WTC11 (cell line): ENCODE measurements around the gene TCF21. TPM values are rescaled to one million over a fixed set of nuclear protein-coding genes. Genes with fewer than 3 reads are reported as not detected.

Experiments used
- ATAC-seq: fragments of 200-7000 bp; cut with Tn5 transposase; 2 replicates; pipeline ENCODE4 v1.10.0; 2021; ENCODE audit warnings: mild to moderate bottlenecking, moderate library complexity
- CTCF ChIA-PET: fragments of 300-600 bp; sonication (Branson Sonifier 250); formaldehyde crosslinking; loops from one replicate; lab custom pipeline; 2021; ENCODE audit warnings: antibody characterized with exemption; lab: Charles Lee
- POLR2A ChIA-PET: fragments of 350-600 bp; sonication (Branson Sonifier 250); formaldehyde crosslinking; loops from one replicate; lab custom pipeline; 2021; ENCODE audit warnings: antibody characterized with exemption; lab: Charles Lee
- DNase-seq: peaks from one replicate; pipeline ENCODE4 v3.0.0; 2021; ENCODE audit warnings: low spot score
- H3K27ac Mint-ChIP-seq: 2 replicates; pipeline ENCODE4 v1.8.0; 2021; ENCODE audit warnings: mixed read lengths
- H3K27me3 Mint-ChIP-seq: 2 replicates; pipeline ENCODE4 v1.8.0; 2021; ENCODE audit warnings: low read depth, mild to moderate bottlenecking, moderate library complexity, mixed read lengths
- H3K36me3 Mint-ChIP-seq: 2 replicates; pipeline ENCODE4 v1.8.0; 2021; ENCODE audit warnings: mixed read lengths
- H3K4me1 Mint-ChIP-seq: 2 replicates; pipeline ENCODE4 v1.8.0; 2022; ENCODE audit warnings: mixed read lengths
- H3K4me3 Mint-ChIP-seq: 2 replicates; pipeline ENCODE4 v1.8.0; 2021; ENCODE audit warnings: mild to moderate bottlenecking, moderate library complexity, mixed read lengths
- H3K9me3 Mint-ChIP-seq: 2 replicates; pipeline ENCODE4 v1.8.0; 2021; ENCODE audit warnings: mixed read lengths
- CREM ChIP-seq: sonication (generic); formaldehyde crosslinking; IDR thresholded peaks from 2 replicates; pipeline ENCODE4 v1.8.1; 2022; ENCODE audit warnings: mild to moderate bottlenecking, missing genetic modification reagents, moderate library complexity
- ESRRA ChIP-seq: sonication (generic); formaldehyde crosslinking; IDR thresholded peaks from 2 replicates; pipeline ENCODE4 v1.8.1; 2022; ENCODE audit warnings: mild to moderate bottlenecking, missing genetic modification reagents, borderline replicate concordance
- NR1H2 ChIP-seq: sonication (generic); formaldehyde crosslinking; IDR thresholded peaks from 2 replicates; pipeline ENCODE4 v1.9.0; 2021; ENCODE audit warnings: mild to moderate bottlenecking, moderate library complexity, missing genetic modification reagents
- TP53 ChIP-seq: sonication (generic); formaldehyde crosslinking; IDR thresholded peaks from 2 replicates; pipeline ENCODE4 v1.8.1; 2023; ENCODE audit warnings: mild to moderate bottlenecking, missing genetic modification reagents
- ZNF396 ChIP-seq: fragments of 250-450 bp; sonication (Bioruptor Pico); IDR thresholded peaks from 2 replicates; pipeline ENCODE4 v1.8.0; 2021; ENCODE audit warnings: mild to moderate bottlenecking, moderate library complexity, borderline replicate concordance
- ZNF416 ChIP-seq: fragments of 250-450 bp; sonication (Bioruptor Pico); IDR thresholded peaks from 2 replicates; pipeline ENCODE4 v1.9.0; 2021; ENCODE audit warnings: mild to moderate bottlenecking, inconsistent platforms
- ZNF423 ChIP-seq: fragments of 250-450 bp; sonication (Bioruptor Pico); IDR thresholded peaks from 2 replicates; pipeline ENCODE4 v2.1.2; 2022; ENCODE audit warnings: mild to moderate bottlenecking, moderate library complexity
- total RNA-seq: library from RNA; stranded (reverse); gene quantifications from 3 replicates; pipeline ENCODE4 v1.2.3, GENCODE V29; 2021
- TF ChIP-seq, protein P1 (sequence below): sonication (generic); formaldehyde crosslinking; IDR thresholded peaks from 2 replicates; pipeline ENCODE4 v1.8.0; 2022; ENCODE audit warnings: mild to moderate bottlenecking, missing genetic modification reagents
- TF ChIP-seq, protein P2 (sequence below): sonication (generic); formaldehyde crosslinking; conservative IDR thresholded peaks from 2 replicates; pipeline ENCODE4 v1.8.1; 2022; ENCODE audit warnings: mild to moderate bottlenecking, missing genetic modification reagents
- TF ChIP-seq, protein P3 (sequence below): sonication (generic); formaldehyde crosslinking; IDR thresholded peaks from 2 replicates; pipeline ENCODE4 v1.8.0; 2022; ENCODE audit warnings: mild to moderate bottlenecking, missing genetic modification reagents
- TF ChIP-seq, protein P4 (sequence below): sonication (generic); formaldehyde crosslinking; IDR thresholded peaks from 2 replicates; pipeline ENCODE4 v1.8.0; 2022; ENCODE audit warnings: missing genetic modification reagents
- TF ChIP-seq, protein P5 (sequence below): sonication (generic); formaldehyde crosslinking; IDR thresholded peaks from 2 replicates; pipeline ENCODE4 v1.8.1; 2022; ENCODE audit warnings: missing genetic modification reagents, borderline replicate concordance

The TCF21 gene
- total RNA-seq, 1 experiment from 2014 or later, result 0.22 TPM

DNA sequence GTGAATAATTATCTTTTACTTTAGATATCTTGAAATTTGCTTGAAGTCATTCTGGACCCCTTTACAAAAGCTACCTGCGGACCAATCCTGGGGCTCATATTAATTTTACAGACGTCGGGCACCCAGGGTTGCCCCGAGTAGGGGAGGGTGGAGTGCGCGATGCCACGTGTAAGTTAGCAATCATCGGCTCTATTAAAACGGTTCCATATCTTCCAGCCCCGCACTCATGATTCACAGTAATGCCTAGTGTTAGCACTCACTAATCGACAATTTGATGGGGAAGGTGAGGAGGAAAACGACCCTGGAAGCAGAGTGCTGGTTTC is 34.9 kb upstream of the TCF21 start:
- H3K4me3 Mint-ChIP-seq, result peak overlapping the region; percentile 87
- peaks cover 38% of the 10 kb centered on the region for H3K27me3 Mint-ChIP-seq
- H3K36me3 Mint-ChIP-seq, result no peaks in the 10 kb centered on the region
- ATAC-seq, result peak; percentile 15; the same call in 1 of the 2 replicates
- TF ChIP-seq ZNF396 (no peak), NR1H2 (CRISPR knock-in tag) (no peak)
- TF ChIP-seq, protein P1, sequence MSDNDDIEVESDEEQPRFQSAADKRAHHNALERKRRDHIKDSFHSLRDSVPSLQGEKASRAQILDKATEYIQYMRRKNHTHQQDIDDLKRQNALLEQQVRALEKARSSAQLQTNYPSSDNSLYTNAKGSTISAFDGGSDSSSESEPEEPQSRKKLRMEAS, result 0 out of 2 replicates have a peak, but pooled peaks have one; percentile 24
- POLR2A ChIA-PET, result no interaction called here
- no peak for DNase-seq
- no peak overlapping the region for H3K27ac Mint-ChIP-seq
- H3K4me1 Mint-ChIP-seq, result peaks cover 26% of the 10 kb centered on the region
- H3K9me3 Mint-ChIP-seq, result peaks cover 5% of the 10 kb centered on the region
- CTCF ChIA-PET, result interaction anchor here (0.9 to 2.1 kb wide), 5 partner anchors 16 to 285 kb away, joined by 3 to 15 read pairs (median 8); no protein-coding TSS in a partner anchor

DNA sequence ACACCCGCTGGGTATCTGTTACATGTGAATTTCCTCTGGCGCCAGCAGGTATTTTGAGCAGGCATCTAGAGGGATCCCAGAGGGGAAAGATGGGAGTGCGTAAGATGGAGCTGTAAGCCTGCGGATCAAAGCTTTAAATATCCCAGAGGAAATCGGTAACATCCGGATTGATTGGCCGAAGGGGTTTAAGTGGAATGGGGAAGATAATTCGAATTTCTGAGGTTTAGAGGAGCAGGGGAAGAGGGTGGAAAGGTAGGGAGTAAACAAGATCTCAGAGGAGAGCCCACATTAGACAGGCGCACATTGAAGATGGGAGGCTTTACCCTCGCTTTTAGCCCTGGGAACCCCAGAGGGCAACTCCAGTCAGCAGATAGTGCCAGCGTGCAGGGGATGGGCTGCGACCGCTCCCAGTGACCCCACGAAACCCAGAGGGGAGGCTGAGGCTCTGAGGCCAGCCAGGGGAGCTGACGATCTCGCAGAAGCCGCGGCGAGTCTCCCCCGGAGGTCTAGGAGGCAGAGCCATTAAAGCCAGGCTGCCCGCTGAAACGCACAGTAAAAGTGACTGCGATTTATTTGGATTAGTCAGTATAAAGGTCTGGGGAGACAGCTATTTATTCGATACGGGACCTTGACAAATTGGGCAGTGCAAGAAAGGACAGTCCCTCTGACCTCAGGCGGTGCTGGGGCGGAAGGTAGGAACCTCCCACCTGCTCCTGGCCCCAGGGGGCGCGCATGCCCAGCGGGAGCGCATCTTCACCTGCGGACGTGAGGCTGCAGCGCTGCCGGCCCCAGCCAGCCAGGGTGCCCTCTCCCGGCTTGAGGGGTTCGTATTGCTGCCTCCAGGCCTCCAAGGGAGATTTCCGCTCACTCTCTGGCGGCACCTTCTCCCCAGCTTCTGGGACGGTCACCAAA is 34.3 kb upstream of the TCF21 start:
- POLR2A ChIA-PET, result no interaction called here
- TF ChIP-seq CREM (CRISPR knock-in tag) (peak; percentile 66; the same call in 1 of the 2 replicates), TP53 (CRISPR knock-in tag) (0 out of 2 replicates have a peak, but pooled peaks have one; percentile 18), ESRRA (CRISPR knock-in tag) (no peak), ZNF416 (CRISPR knock-in tag) (no peak), ZNF423 (peak; percentile 91)
- TF ChIP-seq, protein P2, sequence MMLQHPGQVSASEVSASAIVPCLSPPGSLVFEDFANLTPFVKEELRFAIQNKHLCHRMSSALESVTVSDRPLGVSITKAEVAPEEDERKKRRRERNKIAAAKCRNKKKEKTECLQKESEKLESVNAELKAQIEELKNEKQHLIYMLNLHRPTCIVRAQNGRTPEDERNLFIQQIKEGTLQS (CRISPR knock-in tag), result no peak
- TF ChIP-seq, protein P3, sequence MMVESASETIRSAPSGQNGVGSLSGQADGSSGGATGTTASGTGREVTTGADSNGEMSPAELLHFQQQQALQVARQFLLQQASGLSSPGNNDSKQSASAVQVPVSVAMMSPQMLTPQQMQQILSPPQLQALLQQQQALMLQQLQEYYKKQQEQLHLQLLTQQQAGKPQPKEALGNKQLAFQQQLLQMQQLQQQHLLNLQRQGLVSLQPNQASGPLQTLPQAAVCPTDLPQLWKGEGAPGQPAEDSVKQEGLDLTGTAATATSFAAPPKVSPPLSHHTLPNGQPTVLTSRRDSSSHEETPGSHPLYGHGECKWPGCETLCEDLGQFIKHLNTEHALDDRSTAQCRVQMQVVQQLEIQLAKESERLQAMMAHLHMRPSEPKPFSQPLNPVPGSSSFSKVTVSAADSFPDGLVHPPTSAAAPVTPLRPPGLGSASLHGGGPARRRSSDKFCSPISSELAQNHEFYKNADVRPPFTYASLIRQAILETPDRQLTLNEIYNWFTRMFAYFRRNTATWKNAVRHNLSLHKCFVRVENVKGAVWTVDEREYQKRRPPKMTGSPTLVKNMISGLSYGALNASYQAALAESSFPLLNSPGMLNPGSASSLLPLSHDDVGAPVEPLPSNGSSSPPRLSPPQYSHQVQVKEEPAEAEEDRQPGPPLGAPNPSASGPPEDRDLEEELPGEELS, result 0 out of 2 replicates have a peak, but pooled peaks have one; percentile 35
- TF ChIP-seq, protein P4, sequence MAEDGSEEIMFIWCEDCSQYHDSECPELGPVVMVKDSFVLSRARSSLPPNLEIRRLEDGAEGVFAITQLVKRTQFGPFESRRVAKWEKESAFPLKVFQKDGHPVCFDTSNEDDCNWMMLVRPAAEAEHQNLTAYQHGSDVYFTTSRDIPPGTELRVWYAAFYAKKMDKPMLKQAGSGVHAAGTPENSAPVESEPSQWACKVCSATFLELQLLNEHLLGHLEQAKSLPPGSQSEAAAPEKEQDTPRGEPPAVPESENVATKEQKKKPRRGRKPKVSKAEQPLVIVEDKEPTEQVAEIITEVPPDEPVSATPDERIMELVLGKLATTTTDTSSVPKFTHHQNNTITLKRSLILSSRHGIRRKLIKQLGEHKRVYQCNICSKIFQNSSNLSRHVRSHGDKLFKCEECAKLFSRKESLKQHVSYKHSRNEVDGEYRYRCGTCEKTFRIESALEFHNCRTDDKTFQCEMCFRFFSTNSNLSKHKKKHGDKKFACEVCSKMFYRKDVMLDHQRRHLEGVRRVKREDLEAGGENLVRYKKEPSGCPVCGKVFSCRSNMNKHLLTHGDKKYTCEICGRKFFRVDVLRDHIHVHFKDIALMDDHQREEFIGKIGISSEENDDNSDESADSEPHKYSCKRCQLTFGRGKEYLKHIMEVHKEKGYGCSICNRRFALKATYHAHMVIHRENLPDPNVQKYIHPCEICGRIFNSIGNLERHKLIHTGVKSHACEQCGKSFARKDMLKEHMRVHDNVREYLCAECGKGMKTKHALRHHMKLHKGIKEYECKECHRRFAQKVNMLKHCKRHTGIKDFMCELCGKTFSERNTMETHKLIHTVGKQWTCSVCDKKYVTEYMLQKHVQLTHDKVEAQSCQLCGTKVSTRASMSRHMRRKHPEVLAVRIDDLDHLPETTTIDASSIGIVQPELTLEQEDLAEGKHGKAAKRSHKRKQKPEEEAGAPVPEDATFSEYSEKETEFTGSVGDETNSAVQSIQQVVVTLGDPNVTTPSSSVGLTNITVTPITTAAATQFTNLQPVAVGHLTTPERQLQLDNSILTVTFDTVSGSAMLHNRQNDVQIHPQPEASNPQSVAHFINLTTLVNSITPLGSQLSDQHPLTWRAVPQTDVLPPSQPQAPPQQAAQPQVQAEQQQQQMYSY (CRISPR knock-in tag), result 0 out of 2 replicates have a peak, but pooled peaks have one; percentile 19
- TF ChIP-seq, protein P5, sequence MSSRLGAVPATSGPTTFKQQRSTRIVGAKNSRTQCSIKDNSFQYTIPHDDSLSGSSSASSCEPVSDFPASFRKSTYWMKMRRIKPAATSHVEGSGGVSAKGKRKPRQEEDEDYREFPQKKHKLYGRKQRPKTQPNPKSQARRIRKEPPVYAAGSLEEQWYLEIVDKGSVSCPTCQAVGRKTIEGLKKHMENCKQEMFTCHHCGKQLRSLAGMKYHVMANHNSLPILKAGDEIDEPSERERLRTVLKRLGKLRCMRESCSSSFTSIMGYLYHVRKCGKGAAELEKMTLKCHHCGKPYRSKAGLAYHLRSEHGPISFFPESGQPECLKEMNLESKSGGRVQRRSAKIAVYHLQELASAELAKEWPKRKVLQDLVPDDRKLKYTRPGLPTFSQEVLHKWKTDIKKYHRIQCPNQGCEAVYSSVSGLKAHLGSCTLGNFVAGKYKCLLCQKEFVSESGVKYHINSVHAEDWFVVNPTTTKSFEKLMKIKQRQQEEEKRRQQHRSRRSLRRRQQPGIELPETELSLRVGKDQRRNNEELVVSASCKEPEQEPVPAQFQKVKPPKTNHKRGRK, result no peak
- no peak overlapping the region for H3K27ac Mint-ChIP-seq
- H3K9me3 Mint-ChIP-seq, result peaks cover 11% of the 10 kb centered on the region
- H3K36me3 Mint-ChIP-seq, result no peaks in the 10 kb centered on the region
- H3K4me3 Mint-ChIP-seq, result peak overlapping the region; percentile 87
- CTCF ChIA-PET, result interaction anchor here (0.9 to 2.1 kb wide), 8 partner anchors 17 to 285 kb away, joined by 3 to 15 read pairs (median 6); partner anchors contain the start of gene TCF21
- peaks cover 38% of the 10 kb centered on the region for H3K27me3 Mint-ChIP-seq
- peaks cover 26% of the 10 kb centered on the region for H3K4me1 Mint-ChIP-seq
- peak; percentile 59 for DNase-seq
- ATAC-seq, result peak; percentile 79
